Hippocampal formation (tissue), 2 donors: Measurements from ENCODE around the gene NHS.
"Not testable (repeated sequence)": the region's sequence is repeated elsewhere in the genome, so short reads cannot be mapped to it uniquely, and the experiment has no call there.

Experiments
- DNase-seq, 2 donors: peaks; one replicate each; lab custom pipeline; 2025; lab: John Stamatoyannopoulos, UW

NHS gene

DNA sequence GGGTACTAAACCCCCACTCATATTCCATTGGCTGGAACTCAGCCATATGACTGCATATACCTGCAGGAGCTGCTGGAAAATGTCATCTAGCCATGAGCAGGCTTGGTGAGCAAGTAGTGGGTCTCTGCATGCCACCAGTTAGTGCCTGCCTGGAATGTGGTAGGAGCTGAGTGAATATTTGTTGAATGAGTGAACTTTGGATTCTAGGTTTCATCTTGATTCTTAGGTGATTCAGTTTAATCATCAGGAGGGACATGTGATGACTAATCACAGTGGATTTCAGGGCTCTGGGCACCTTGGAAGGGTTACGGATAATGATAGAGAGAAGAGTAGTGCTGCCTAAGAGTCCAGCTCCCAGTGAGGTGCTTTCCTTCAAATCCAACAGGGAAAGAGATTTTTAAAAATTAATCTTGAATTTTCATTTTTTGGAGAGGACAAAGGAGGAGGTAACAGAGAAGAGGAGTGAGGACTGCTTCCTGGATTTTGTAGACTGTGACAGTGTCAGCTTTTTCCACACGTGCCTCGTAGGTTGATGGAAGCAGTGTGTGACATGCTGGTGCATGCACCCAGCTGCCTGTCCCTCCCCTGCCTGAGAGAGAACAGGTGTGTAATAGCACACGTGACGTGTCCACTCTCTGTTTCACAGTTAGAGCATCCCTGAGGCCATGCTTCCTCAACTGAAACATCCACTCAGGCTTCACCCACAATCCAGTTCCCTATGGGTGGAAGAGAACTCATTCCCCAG, 30.4 kb downstream of the NHS start:
- DNase-seq = no peak

DNA sequence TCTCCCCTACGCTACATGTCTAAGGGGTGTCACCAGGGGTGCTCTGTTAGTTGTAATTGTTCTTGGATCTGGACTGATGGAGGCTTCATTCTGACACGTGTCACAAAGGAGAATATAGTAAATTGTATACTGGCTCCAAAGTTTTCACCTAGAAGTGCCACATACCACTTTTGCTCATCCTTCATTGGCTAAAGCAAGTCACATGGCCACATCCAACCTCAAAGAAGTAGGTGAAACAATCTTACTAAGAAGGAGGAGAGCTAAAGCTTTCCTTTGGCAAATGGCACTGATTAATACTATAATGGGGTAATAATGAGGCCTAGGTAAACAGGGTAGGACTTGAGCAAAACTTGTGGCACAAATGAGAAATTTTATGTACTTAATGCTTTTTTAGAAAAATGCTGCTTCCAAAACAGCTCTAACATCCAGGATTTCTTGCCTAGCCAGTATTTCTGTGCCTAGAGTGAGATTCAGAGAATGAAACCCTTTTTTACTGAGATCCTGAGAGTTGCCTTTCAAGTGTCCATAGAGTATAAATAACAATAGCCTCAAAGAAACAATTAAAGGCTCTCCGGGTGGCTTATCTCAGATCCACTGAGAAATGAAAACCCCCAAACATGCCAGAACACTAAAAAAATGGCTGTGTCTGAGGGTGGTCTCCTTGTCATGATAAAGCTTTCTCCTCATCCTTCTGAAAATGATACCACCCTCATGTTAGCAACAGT, 34.7 kb downstream of the NHS start:
- no peak for DNase-seq

DNA sequence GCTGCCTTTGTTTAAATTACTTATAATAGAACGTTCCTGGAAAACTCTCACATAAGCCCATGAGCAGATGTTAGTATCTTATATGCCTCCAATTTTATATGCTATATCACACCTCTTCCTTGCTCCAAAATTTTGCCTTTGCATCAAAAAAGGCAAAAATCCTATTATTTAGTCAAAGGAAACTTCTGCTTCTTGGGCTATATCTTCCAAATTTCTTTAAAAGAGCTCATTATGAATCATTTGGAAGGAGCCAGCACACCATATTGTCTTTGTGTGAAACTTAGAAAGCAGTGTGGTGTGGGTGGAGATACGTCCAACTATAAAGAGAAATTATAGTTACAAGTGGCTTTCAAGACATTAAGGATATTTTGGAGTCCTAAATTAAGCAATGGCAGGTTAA, 35.7 kb downstream of the NHS start:
- DNase-seq = peak in 1 of 2 donors; percentile 6

DNA sequence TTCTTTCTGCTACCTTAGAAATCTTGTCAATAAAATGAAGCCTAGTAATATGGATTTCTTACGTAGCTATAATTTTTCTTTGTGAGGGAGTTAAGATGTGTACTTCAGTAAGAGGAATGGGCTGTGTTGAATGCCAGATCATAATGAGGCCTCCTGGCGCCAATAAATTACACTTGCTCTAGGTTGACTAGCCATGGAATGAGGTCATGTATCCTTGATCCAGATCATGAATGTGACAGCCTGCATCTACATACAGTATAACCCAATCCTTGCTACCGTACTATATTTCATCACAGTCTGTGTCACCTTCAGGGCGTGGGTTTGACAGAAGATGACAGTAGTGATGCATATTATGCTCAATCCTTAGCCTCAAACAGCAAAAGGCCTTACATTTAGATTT, 36.2 kb downstream of the NHS start:
- DNase-seq = no peak

DNA sequence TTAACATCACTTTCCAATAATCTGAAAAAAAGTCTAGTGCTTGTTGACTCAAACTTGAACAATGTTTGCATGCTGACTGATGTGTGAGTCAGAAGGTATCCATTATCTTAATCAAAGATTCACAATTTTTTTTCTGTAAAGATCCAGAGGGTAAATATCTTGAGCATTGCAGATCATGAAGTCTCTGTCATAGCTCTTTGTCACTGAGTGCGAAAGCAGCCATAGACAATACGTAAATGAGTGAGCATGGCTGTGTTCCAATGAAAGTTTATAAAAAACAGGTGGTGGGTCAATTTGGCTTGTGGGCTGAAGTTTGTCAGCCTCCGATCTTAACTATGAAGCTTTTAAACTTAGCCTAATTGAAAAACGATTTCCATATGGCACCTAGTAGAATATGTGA, 37.7 kb downstream of the NHS start:
- DNase-seq = no peak

DNA sequence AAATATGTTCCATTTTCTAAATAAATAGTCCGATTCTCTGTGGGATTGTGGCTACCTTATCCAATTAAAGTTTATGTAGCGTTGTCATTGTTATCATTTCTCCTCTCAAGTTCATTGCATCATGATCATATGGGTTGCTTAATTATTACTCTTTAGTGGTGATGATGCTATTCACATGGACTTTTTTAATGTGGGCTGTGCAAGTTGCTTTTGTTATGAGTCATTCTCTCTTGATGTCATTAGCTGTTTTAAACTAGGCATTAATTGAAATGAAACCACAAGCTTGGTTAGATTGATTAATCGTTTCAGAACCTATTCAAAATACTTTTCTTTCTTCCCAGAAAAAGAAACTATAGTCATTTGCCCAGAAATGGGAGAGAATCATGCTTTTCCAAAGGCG, 38.2 kb downstream of the NHS start:
- DNase-seq = no peak

DNA sequence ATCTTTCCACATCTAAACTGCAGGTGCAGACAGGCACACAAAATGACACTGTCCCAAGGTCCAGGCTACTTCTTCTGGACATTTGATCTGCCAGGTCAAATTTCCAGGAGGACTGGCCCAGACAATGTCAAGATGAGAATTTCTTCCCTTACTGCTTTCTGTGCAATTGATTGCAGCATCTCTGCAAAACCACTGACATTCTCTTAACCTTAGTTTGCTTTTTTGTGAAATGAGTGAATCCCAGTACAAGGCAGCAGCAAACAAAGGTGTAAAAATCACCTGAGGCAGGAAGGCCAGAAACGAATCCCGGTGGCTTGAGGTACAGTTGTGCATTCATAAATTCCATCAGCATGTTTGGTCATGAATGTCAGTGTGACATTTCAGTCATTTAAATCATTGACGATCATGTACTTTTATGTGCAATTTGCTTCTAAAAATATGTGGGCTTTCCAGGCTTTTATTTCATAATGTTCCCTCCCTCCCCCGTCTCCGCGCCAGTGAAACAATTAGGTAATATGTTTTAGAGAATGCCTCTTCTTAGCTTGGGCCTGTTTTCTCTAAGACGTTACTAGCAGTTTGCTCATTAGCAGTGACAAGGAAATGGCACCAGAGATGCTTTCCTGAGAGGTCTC, 39.1 kb downstream of the NHS start:
- no peak for DNase-seq

DNA sequence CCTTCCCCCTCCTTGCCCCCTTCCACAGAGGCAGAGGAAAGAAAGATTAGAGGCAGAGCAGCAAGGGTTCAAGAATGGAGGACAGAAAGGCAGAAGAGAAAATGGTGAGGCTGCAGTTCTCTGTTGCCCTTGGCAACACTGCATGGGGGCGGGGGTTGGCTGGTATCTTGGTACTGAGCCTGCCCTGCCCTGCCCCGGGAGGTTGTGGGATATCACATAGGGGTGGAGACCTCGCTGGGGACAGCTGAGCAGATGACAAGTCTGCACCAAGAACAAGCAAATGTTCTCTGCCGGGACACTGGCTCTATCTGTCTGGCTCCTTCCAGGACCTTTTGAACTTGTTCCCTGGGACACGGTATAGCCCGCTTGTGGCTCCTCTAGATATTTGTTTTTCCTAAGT, 39.8 kb downstream of the NHS start:
- DNase-seq = no peak

DNA sequence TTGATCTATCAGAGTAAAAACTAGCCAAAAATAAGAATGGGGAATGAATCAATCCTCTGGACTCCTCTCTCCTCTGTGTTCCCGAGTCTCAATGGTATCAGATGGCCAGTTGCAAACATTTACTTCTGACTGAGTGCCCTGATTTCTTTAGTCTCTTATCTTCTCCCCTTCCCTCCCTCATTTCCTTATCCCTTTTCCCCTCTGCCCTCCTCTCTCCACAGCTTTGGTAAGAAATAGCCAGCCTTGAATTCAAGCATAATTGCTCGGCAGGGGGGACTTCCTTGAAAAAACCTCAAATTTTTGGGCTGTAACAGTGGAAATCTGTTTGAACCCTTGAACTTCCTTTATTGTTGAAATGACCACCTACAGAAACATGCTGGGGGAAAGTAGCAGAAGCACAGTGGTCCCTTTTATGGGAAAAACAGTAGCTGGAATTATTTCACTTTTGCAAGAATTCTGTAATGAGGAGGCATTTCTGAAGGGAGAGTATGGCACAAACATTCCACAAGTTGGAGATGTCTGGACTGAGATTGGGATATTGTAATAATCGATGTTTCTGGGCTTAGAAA, 40.3 kb downstream of the NHS start:
- no peak for DNase-seq

DNA sequence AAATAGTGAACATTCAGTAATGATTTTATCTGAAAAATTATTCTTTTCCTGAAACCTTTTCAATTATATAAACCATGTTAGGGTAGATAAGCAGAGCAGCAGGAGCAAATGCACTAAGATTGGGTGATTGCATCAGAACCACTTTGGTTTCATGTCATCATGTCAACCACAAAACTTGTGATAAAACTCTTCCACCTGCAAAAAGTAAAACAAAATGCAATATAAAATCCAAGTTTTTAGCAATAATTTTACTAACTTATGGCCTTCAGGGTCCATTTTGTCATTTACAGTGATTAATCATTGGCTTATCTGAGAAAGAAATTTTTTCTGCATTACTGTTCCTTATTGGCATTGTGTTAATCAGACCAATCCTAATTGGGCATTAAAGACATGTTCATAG, 42.4 kb downstream of the NHS start:
- DNase-seq = no peak

DNA sequence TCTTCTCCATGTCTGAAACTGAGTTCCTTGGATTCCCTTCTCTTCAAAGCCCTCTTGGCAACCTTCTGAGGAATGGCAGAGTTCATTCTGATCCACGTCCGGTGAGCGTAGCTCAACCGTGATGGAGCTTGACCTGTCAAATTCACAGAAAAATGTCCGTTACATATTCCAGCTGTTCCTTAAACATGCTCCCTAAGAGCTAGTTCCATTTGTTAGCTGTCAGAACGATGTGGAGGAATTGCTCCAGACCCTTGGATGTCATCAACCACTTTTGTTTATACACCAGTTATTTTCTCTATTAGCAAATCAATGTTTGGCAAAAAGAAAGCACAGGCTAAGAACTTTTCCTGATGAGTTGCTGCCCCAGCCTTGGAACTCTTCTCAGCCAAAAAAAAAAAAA, 50.1 kb downstream of the NHS start:
- DNase-seq = no peak

DNA sequence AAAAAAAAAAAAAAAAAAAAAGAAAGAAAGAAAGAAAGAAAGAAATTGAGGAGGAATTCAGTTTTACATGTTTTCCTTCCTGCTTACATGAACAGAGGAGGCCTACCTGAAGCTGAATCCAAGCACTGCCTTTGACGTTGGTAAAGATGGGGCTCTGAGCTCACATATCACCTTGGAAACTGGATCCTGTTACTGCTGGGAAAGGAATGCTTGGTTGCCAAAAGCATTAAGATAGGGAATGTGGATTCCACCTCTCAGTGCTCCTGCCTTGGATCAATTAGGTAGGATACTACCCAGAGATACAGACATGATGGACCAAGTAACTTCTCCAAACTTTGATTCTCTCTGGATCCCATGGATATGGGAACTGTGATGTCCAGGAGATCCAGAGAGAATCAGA, 50.6 kb downstream of the NHS start:
- no peak for DNase-seq

DNA sequence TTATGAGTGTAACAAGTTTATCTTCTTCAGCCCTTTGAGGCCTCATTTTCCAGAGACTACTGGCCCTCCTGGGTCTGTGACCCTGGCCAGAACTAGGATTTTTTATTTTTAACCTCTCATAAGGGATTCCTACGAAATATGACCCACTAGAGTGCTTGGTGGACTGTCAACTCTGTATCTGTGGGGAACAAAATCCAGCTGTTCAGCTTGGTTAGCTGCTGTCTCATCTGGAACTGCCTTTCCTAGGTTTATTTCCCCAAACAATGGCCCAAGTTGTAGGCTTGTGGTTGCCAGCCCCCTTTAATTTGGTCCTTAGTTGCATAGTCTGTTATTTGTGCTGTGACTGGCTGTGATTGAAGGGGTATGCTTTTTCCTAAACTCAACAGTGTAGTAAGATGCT, 56.2 kb downstream of the NHS start:
- DNase-seq = no peak

DNA sequence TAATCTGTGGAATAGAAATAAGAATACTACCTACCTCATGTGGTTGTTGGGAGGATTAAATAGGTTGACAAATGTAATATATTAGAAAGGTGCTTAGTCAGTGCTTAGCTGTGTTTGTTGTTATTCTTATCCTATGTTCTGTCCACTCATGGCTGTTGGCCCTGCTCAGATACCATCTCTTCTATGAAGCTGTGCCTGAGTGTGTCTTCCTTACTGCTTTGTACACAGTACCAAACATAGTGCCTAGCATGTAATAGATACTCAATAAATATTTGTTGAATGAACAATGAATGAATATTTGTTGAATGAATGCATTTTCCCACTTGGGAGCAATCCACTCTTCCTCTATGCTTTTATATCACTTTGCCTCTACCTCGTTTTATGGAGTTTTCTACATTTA, 57.2 kb downstream of the NHS start:
- no peak for DNase-seq

DNA sequence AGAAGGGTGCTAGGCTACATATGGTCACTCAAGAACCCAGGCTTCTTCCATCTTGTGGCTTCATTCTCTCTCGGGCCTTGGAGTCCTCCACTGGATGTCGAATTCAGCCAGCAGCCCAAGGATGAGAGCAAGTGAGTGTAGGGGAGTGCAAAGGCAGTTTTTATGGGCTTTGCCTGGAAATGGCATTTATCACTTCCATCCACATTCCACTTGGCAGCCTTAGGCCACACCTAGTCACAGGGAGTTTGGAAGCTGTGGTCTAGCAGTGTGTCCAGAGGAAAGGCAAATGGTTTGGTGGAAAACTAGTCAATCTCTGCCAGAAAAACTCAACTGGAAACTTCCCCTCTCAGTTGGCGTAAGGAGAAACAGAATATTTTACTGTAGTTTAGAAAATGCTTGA, 59.0 kb downstream of the NHS start:
- no peak for DNase-seq

DNA sequence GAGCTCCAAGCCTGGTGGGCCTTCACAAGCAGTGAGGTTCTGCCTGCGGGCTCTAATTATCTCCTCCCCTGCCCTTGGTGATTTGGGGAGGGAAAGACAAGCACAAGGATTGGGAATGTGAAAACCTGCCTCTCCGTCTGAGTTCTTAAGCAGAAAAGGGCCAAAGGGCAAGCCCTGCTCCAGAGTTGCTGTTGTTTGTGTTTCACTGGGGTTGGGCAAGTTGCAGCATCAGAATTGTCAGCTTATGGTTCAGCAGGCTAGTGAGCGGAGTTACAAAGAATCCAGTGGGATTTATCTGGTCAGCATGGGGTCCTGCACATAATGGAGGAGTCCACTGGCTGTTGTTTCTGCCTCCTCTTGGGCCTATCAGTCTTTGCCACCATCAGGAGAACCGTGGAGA, 60.5 kb downstream of the NHS start:
- no peak for DNase-seq

DNA sequence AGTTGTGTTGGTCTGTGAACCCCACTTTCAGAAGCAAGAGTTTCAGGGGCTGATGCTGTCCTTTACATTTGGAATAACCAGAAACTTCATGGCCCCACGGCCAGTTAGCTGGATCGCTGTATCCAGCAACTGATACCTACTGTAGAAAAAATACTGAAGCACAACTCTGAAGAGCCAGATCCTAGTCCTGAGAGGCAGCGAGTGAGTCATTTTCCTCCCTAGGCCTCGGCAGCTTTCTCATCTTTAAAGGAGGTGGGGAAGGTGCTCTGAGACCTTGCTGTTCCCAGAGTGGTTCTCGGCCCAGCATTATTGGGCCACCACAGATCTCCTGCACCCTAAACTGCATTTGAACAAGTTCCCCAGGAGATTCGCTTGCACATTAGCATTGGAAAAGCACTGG, 63.2 kb downstream of the NHS start:
- no peak for DNase-seq

DNA sequence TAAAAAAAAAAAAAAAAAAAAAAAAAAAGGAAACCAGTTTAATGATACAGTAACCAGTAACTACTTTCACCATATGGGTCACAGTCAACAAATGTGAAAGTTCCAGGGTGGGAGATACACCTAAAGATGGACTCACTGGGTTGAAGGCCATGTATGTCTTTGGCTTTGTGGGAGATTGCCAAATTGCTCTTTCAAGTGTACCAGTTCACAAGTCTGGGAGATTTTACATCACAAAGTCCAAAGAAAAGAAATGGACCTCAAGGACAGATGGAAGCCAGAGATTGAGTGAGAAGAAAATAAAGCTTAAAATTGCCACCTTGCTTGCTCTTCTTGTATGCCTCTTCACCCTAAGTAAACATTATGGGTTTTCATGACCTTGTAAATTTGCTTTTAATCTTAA, 65.3 kb downstream of the NHS start:
- no peak for DNase-seq

DNA sequence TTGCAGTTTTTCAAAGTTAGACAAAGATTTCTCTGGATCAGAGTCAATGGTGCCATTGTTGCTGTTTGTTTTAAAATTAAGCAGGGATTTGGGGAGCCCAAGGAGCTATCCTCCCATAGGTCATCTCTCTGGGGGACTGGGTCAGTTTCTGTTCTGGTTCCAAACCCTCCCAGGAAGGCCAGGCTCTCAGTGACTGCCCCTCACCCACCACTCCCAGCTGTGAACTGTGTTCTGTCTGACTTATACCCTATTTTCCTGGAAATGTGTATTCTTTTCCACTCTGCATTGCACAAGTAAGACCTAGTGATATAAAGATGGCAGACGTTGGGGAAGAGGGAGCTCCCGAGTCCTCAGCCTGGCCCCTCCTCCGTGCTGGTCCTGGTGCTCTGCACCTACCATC, 65.8 kb downstream of the NHS start:
- no peak for DNase-seq

DNA sequence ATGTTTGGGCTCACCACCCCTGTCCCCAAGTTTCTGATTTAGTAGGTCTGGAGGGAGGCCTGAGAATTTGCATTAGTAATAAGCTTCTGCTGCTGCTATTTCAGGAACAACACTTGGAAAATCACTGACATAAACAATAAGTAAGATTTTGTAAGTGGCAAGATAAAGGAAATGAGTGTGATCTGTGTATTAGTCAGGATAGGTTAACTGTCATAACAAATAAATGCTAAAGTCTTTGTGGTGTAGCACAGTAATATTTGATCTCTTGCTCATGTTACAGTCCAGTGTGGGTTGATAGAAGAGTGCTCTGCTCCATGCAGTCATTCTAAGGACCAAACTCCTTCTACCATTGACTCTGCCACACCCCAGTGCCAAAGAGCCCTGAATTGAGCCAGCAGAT, 67.0 kb downstream of the NHS start:
- DNase-seq = no peak

DNA sequence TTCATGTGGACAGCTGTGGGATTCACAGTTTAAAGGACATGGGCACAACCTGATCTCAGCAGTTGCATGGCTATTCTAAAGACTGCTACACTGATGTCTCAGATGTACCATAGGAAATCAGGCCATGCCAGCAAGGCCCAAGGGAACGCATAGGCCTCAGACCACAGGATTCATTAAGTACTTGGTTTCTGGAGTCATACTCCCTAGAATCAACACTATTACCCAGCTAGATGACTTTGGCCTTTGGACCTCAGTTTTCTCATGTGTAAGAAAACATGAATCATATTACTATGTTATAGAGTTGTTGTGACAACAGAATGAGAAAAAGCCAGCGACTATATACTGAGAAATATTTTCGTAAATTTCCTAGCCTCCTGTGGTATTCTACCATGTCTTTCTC, 67.9 kb downstream of the NHS start:
- DNase-seq = no peak

DNA sequence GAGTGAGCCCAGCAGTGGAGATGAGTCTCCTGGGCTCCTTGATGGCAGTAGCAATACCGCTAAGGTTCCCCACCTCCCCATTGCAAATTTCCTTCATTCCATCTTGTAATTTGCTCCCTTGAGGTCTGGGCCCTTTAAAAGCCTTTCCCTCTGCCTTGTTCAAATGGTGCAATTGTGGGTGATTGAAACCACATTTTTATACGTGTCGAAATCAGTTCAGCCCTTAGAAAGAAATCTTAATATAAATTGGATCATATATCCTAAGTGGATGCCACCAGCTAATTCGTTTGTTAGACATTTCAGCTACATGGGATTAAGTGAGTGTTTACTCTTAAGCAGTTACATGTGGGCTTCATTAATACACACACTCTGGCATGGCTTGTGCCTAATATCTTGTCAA, 68.6 kb downstream of the NHS start:
- no peak for DNase-seq

DNA sequence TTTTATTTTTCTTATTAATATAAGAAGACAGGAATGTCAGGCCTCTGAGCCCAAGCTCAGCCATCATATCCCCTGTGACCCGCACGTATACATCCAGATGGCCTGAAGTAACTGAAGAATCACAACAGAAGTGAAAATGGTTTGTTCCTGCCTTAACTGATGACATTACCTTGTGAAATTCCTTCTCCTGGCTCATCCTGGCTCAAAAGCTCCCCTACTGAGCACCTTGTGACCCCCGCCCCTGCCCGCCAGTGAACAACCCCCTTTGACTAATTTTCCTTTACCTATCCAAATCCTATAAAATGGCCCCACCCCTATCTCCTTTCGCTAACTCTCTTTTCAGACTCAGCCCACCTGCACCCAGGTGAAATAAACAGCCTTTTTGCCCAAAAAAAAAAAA, 71.3 kb downstream of the NHS start:
- not testable (repeated sequence) for DNase-seq
